A549 (cell line): ENCODE results near the gene EXOC4.

Source experiments
- CTCF ChIP-seq: fragments of >200 bp; sonication (Bioruptor Twin); formaldehyde crosslinking; IDR thresholded peaks from 3 replicates; pipeline ENCODE4 v1.5.1; 2016
- ELK1 ChIP-seq: fragments of 150-350 bp; IDR thresholded peaks from 2 replicates; pipeline ENCODE4 v1.6.1; 2014; ENCODE audit warnings: low read depth, mild to moderate bottlenecking, low read length
- JUN ChIP-seq, 2 experiments: fragments of >200 bp; sonication (Bioruptor Twin); formaldehyde crosslinking; IDR thresholded peaks; 2 replicates in 1 of 2; 3 replicates in 1 of 2; pipeline ENCODE4 v1.6.1; 2016 to 2017
- MAX ChIP-seq: IDR thresholded peaks from 2 replicates; pipeline ENCODE4 v1.6.1; 2012
- PBX3 ChIP-seq: IDR thresholded peaks from 2 replicates; pipeline ENCODE4 v1.6.1; 2012
- POLR2A ChIP-seq: IDR thresholded peaks from 2 replicates; pipeline ENCODE4 v1.6.1; 2012; ENCODE audit warnings: mild to moderate bottlenecking, low read length
- REST ChIP-seq: fragments of 200-600 bp; sonication (generic); IDR thresholded peaks from 2 replicates; pipeline ENCODE4 v1.6.1; 2016; ENCODE audit warnings: antibody characterized with exemption, mild to moderate bottlenecking, moderate library complexity

- TF ChIP-seq MAX: no peak
- no peak for TF ChIP-seq CTCF
- TF ChIP-seq JUN (IDR thresholded peaks at IDR 0.05): no peak
- no peak for TF ChIP-seq REST
- no peak for TF ChIP-seq ELK1
- TF ChIP-seq PBX3: no peak
- TF ChIP-seq POLR2A: no peak
Measured at GRCh38 chr7:133299676-133300075, 46.8 kb downstream of the EXOC4 start.
